K562 (cell line): ENCODE data around the gene GPS2. TPM values are rescaled to one million over a fixed set of nuclear protein-coding genes. Genes with fewer than 3 reads are reported as not detected.

Source experiments
- ATAC-seq: fragments of 200-7000 bp; cut with Tn5 transposase; 3 replicates; pipeline ENCODE4 v1.9.1; 2020; ENCODE audit warnings: moderate library complexity
- BruUV-seq: library from RNA; stranded (reverse); fragments of 400-500 nt; replicated peaks from 2 replicates; lab custom pipeline; 2021; lab: Mats Ljungman, UMichigan
- CTCF ChIA-PET: fragments of 300-600 bp; formaldehyde crosslinking; extraction: SDS; loops from one replicate; lab custom pipeline; 2021; ENCODE audit warnings: low intra/inter-chr PET ratio; lab: Yijun Ruan, JAX
- POLR2A ChIA-PET: fragments of 300-600, 350-650 bp; sonication (Branson Sonifier 250); formaldehyde crosslinking; extraction: SDS; loops from one replicate; lab custom pipeline; 2021; ENCODE audit warnings: antibody characterized with exemption, inconsistent platforms; lab: Yijun Ruan, JAX
- DNase-seq, 4 experiments: peaks; one replicate each; pipeline versions ENCODE4 v3.0.0 to v3.0.0-alpha.2; 2011 to 2018; ENCODE audit warnings: low spot score in 3 of 4, mixed read lengths in 3 of 4; ENCODE audit errors: extremely low read depth in 1 of 4
- FAIRE-seq: peaks from 2 replicates; lab custom pipeline; 2011; peaks lifted over from hg19 to GRCh38; lab: Jason Lieb, UNC
- H2AFZ ChIP-seq: 2 replicates; pipeline ENCODE4 v1.6.0; 2011; ENCODE audit warnings: low read depth, low read length, control low read depth, inconsistent platforms
- H3K27ac ChIP-seq: fragments of 200-600 bp; 3 replicates; pipeline ENCODE4 v1.8.0; 2011; ENCODE audit warnings: low read depth, mild to moderate bottlenecking, control low read depth, inconsistent platforms, low read length, moderate library complexity, mixed read lengths; ENCODE audit errors: extremely low read depth
- H3K27me3 ChIP-seq, 2 experiments: fragments of 300-600 bp in 1 of 2; 2 replicates in 1 of 2; 3 replicates in 1 of 2; pipeline versions ENCODE4 v1.6.0 to v1.8.0; 2011; ENCODE audit warnings: inconsistent platforms in 2 of 2, low read length in 2 of 2, mild to moderate bottlenecking in 1 of 2, mixed read lengths in 1 of 2, moderate library complexity in 1 of 2; ENCODE audit not compliant: control insufficient read depth in 2 of 2, insufficient read depth in 2 of 2
- H3K36me3 ChIP-seq: fragments of 300-600 bp; 3 replicates; pipeline ENCODE4 v1.8.0; 2011; ENCODE audit warnings: mild to moderate bottlenecking, low read length, inconsistent platforms; ENCODE audit not compliant: control insufficient read depth, insufficient read depth
- H3K4me1 ChIP-seq, 2 experiments: fragments of 200-600 bp in 1 of 2; replicated peaks in 1 of 2; 2 replicates in 1 of 2; 3 replicates in 1 of 2; pipeline versions ENCODE4 v1.5.1 to v1.8.0; 2011; ENCODE audit warnings: inconsistent platforms in 2 of 2, low read length in 2 of 2, mild to moderate bottlenecking in 1 of 2, mixed read lengths in 1 of 2, moderate library complexity in 1 of 2; ENCODE audit not compliant: control insufficient read depth in 2 of 2, insufficient read depth in 2 of 2
- H3K4me2 ChIP-seq: 2 replicates; pipeline ENCODE4 v1.6.1; 2011; ENCODE audit warnings: low read length, control low read depth, inconsistent platforms, mixed read lengths; ENCODE audit not compliant: insufficient read depth
- H3K4me3 ChIP-seq: fragments of 200-600 bp; sonication (generic), shearing (Covaris generic); 2 replicates; pipeline ENCODE4 v1.5.1; 2016; ENCODE audit warnings: control low read depth, inconsistent platforms
- H3K79me2 ChIP-seq: fragments of 200-600 bp; 3 replicates; pipeline ENCODE4 v1.8.0; 2011; ENCODE audit warnings: low read length, inconsistent platforms; ENCODE audit not compliant: control insufficient read depth, insufficient read depth
- H3K9ac ChIP-seq, 2 experiments: 2 replicates each; pipeline versions ENCODE4 v1.6.0 to v1.6.1; 2011; ENCODE audit warnings: low read depth in 2 of 2, low read length in 2 of 2, control low read depth in 1 of 2, inconsistent platforms in 1 of 2, mild to moderate bottlenecking in 1 of 2, mixed read lengths in 1 of 2; ENCODE audit not compliant: insufficient read depth in 1 of 2
- H3K9me1 ChIP-seq: one replicate; pipeline ENCODE4 v1.6.0; 2011; ENCODE audit warnings: inconsistent platforms, mild to moderate bottlenecking, low read length, moderate library complexity; ENCODE audit not compliant: control insufficient read depth, insufficient read depth
- H3K9me3 ChIP-seq: replicated peaks from 2 replicates; pipeline ENCODE4 v1.5.1; 2011; ENCODE audit warnings: low read depth, low read length, inconsistent platforms; ENCODE audit not compliant: control insufficient read depth, insufficient read depth
- H4K20me1 ChIP-seq: replicated peaks from 2 replicates; pipeline ENCODE4 v1.6.1; 2011; ENCODE audit warnings: low read length, inconsistent platforms, mixed read lengths; ENCODE audit not compliant: control insufficient read depth, insufficient read depth
- CBFA2T3 ChIP-seq: fragments of 450-650 bp; IDR thresholded peaks from 2 replicates; pipeline ENCODE4 v1.6.1; 2017
- GATA2 ChIP-seq: sonication (generic); formaldehyde crosslinking; IDR thresholded peaks from 2 replicates; pipeline ENCODE4 v1.4.0; 2020; ENCODE audit warnings: mild to moderate bottlenecking, missing genetic modification reagents
- GTF2E2 ChIP-seq: fragments of 200-800 bp; sonication (Bioruptor generic); IDR thresholded peaks from 2 replicates; pipeline ENCODE4 v1.6.1; 2016; ENCODE audit warnings: missing genetic modification characterization, missing compliant biosample characterization
- MTA2 ChIP-seq: fragments of 450-650 bp; IDR thresholded peaks from 2 replicates; pipeline ENCODE4 v1.6.1; 2016; ENCODE audit warnings: low read depth
- MYNN ChIP-seq, 2 experiments: sonication (generic); formaldehyde crosslinking in 1 of 2; IDR thresholded peaks; 2 replicates each; pipeline versions ENCODE4 v1.5.0 to v1.6.1; 2016 to 2020; ENCODE audit warnings: antibody characterized with exemption in 1 of 2, missing genetic modification reagents in 1 of 2
- NBN ChIP-seq: fragments of 450-650 bp; IDR thresholded peaks from 2 replicates; pipeline ENCODE4 v1.6.1; 2016; ENCODE audit warnings: low read depth, mild to moderate bottlenecking
- PHF8 ChIP-seq: fragments of 200-600 bp; sonication (generic); IDR thresholded peaks from 2 replicates; pipeline ENCODE4 v1.6.1; 2012; ENCODE audit warnings: mixed run types, mild to moderate bottlenecking, inconsistent platforms, low read length, moderate library complexity, borderline replicate concordance
- PTRF ChIP-seq: fragments of 450-650 bp; IDR thresholded peaks from 2 replicates; pipeline ENCODE4 v1.6.1; 2016; ENCODE audit warnings: mild to moderate bottlenecking, missing genetic modification characterization, missing compliant biosample characterization
- REST ChIP-seq, 2 experiments: fragments of 450-650 bp; formaldehyde crosslinking in 1 of 2; IDR thresholded peaks; 2 replicates each; pipeline versions ENCODE4 v1.4.0 to v1.6.1; 2014 to 2020; ENCODE audit warnings: mild to moderate bottlenecking in 2 of 2, borderline replicate concordance in 1 of 2, low read depth in 1 of 2
- ZSCAN32 ChIP-seq: fragments of 450-650 bp; formaldehyde crosslinking; IDR thresholded peaks from 2 replicates; pipeline ENCODE4 v1.4.0; 2020; ENCODE audit warnings: mild to moderate bottlenecking, moderate library complexity
- WGBS: fragments of 100-300 bp; shearing (Covaris generic); methylation state at CpG from one replicate; pipeline ENCODE4 v1.1.6; 2016; ENCODE audit warnings: low coverage, mixed read lengths; ENCODE audit not compliant: insufficient coverage; ENCODE audit errors: missing lambda C conversion rate; 5-methylcytosine and 5-hydroxymethylcytosine counted together
- in situ Hi-C: fragments of 300-500 bp; cut with MboI; formaldehyde crosslinking; loops from 4 replicates; pipeline ENCODE4 v1.15.0; 2018; ENCODE audit warnings: inconsistent platforms, mixed read lengths
- intact Hi-C: fragments of 100-400 bp; cut with micrococcal nuclease; formaldehyde crosslinking; loops from 2 replicates; pipeline ENCODE4 v1.14.2; 2022
- polyA plus RNA-seq, 8 experiments: library from polyadenylated mRNA; depleted of rRNA in 4 of 8; stranded (reverse) in 5 of 8; unstranded in 3 of 8; fragments of >200 nt; fragmentation: Nextera tagmentation in 2 of 8; fragmentation: Illumina TruSeq in 1 of 8; extraction: Ambion mirVana in 2 of 8; extraction: Trizol in 1 of 8; gene quantifications; 2 replicates each; pipeline versions ENCODE4 v1.2.1 to v1.2.3, GENCODE V29; 2011 to 2014; ENCODE audit warnings: inconsistent platforms in 1 of 8, missing spikeins in 1 of 8
- total RNA-seq, 7 experiments: library from RNA; depleted of rRNA in 6 of 7; stranded (reverse); fragments of >200 nt in 6 of 7; fragmentation: Illumina TruSeq in 2 of 7; extraction: Trizol in 2 of 7; gene quantifications; 2 replicates each; pipeline versions ENCODE4 v1.2.1 to v1.2.3, GENCODE V29; 2011 to 2021; ENCODE audit warnings: low replicate concordance in 1 of 7
- TF ChIP-seq, protein P1 (sequence below): fragments of 150-350 bp; IDR thresholded peaks from 2 replicates; pipeline ENCODE4 v1.6.1; 2014; ENCODE audit warnings: low read depth, mild to moderate bottlenecking, low read length, borderline replicate concordance

Gene GPS2
- total and polyA plus RNA-seq, 9 of the 15 experiments (the other 6 are each of a cell fraction or from before 2014, with no cell fraction given): 18.3 to 75.7 (median 37.0) TPM

- Histone ChIP-seq H3K9me1 (no peaks in the 10 kb centered on the region), H3K4me3 (no peak overlapping the region), H3K79me2 (no peaks in the 10 kb centered on the region), H3K4me1 (peaks cover 15 to 36% of the 10 kb centered on the region in 2 experiments), H3K36me3 (no peaks in the 10 kb centered on the region), H3K27ac (no peak overlapping the region), H3K9me3 (no peaks in the 10 kb centered on the region), H2AFZ (no peak overlapping the region), H3K27me3 (no peaks in the 10 kb centered on the region), H4K20me1 (no peaks in the 10 kb centered on the region), H3K4me2 (no peak overlapping the region), H3K9ac (peak overlapping the region in 1 of 2 experiments; percentile 76; a peak in 1 of 4 replicates)
- intact Hi-C loops (no loop called here), in situ Hi-C loops (loop anchor here (10.0 kb wide), 1 partner anchor 290 kb away; the partner anchor contains the start of gene SLC16A11)
- CTCF ChIA-PET: no interaction called here
- WGBS: 71% methylated on average over 3 of the region's 3 CpGs
- POLR2A ChIA-PET: interaction anchor here (0.7 to 2.8 kb wide), 3 partner anchors 9 to 21 kb away, joined by 3 to 15 read pairs (median 3); no protein-coding TSS in a partner anchor
- FAIRE-seq: no peak
- DNase-seq: no peak
- no peak for ATAC-seq
- no TSS peak for BruUV-seq
- TF ChIP-seq MYNN (IDR thresholded peaks at IDR 0.05) (no peak), MYNN (CRISPR knock-in tag; IDR thresholded peaks at IDR 0.05) (no peak), MTA2 (no peak), ZSCAN32 (CRISPR knock-in tag) (no peak), PTRF (tag) (no peak), PHF8 (no peak), REST (IDR thresholded peaks at IDR 0.05; ENCODE audit: borderline replicate concordance) (no peak), REST (CRISPR knock-in tag; IDR thresholded peaks at IDR 0.05; ENCODE audit: low read depth) (no peak), CBFA2T3 (no peak), GTF2E2 (no peak), GATA2 (CRISPR knock-in tag) (no peak), NBN (no peak)
- TF ChIP-seq, protein P1, sequence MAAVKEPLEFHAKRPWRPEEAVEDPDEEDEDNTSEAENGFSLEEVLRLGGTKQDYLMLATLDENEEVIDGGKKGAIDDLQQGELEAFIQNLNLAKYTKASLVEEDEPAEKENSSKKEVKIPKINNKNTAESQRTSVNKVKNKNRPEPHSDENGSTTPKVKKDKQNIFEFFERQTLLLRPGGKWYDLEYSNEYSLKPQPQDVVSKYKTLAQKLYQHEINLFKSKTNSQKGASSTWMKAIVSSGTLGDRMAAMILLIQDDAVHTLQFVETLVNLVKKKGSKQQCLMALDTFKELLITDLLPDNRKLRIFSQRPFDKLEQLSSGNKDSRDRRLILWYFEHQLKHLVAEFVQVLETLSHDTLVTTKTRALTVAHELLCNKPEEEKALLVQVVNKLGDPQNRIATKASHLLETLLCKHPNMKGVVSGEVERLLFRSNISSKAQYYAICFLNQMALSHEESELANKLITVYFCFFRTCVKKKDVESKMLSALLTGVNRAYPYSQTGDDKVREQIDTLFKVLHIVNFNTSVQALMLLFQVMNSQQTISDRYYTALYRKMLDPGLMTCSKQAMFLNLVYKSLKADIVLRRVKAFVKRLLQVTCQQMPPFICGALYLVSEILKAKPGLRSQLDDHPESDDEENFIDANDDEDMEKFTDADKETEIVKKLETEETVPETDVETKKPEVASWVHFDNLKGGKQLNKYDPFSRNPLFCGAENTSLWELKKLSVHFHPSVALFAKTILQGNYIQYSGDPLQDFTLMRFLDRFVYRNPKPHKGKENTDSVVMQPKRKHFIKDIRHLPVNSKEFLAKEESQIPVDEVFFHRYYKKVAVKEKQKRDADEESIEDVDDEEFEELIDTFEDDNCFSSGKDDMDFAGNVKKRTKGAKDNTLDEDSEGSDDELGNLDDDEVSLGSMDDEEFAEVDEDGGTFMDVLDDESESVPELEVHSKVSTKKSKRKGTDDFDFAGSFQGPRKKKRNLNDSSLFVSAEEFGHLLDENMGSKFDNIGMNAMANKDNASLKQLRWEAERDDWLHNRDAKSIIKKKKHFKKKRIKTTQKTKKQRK: no peak
Observed at GRCh38 chr17:7334938-7335538, 19.9 kb upstream of the GPS2 start.
